ENCODE data around the gene SNX14.

The SNX14 gene

DNA sequence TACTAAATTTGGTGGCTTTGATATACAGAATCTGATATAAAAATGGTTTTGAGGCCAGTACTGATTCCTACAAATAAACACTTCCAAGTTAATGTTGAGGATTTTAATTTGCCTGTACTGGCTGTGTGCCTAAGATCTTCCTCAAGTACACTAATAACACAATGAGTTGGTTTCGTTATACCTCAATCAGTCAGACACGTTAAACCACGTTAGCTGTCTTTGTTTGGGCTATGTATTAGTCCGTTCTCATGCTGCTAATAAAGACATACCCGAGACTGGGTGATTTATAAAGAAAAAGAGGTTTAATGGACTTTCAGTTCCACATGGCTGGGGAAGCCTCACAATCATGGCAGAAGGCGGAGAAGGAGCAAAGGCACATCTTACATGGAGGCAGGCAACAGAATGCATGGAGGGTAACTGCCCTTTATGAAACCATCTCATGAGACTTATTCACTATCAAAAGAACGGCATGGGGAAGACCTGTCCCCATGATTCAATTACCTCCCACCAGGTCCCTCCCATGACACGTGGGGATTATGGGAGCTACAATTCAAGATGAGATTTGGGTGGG, 97.6 kb downstream of the SNX14 start:
- no peak for DNase-seq

DNA sequence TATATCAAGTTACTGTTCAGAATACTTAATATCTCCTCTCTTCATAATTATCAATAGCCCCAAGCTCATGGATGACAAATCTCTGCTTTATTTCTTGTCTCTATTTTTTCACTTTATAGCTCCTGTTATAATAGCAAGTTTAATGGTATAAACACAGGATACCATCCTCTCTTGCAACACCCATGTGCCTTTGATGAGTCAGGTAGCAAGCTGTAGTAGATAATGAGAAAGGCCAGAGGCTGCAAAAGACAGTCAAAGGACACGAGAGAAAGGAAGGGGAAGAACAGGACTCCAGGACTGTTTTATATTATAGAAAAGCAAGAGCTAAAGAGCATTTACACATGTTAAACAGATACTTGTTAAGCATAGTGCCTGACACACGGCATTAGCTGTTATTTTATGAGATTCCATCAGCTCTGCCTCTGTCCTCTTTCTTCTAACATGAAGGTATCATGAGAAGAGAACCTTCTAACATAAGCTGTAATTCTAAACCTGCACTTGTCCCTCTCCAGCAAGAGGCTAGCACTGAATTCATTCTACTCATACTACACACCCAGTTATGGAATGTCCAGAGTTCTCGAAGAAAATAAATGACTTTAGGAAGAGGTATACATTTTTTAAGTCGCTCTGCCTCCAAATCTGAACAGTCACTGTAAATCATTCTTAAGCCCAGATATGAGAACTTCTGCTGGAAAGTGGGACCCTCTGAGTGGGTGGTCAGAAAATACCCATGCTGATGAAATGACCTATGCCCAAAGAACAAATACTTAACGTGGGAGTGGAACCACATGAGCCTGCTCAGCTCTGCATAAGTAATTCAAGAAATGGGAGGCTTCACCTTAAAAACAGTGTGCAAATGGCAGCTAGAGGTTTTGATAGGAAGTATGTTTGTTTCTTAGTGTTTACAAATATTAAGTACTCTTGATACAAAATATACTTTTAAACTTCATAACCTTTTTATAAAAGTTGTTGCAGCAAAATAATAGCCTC, 98.8 kb downstream of the SNX14 start:
- DNase-seq: no peak

GRCh38 chr6:85493389-85493788, 100.3 kb downstream of the SNX14 start:
- DNase-seq: no peak

- no peak for DNase-seq
Observed at GRCh38 chr6:85490516-85491248, 103.0 kb downstream of the SNX14 start.

GRCh38 chr6:85484948-85485347, 108.7 kb downstream of the SNX14 start:
- DNase-seq: peak; percentile 25 to 80

DNA sequence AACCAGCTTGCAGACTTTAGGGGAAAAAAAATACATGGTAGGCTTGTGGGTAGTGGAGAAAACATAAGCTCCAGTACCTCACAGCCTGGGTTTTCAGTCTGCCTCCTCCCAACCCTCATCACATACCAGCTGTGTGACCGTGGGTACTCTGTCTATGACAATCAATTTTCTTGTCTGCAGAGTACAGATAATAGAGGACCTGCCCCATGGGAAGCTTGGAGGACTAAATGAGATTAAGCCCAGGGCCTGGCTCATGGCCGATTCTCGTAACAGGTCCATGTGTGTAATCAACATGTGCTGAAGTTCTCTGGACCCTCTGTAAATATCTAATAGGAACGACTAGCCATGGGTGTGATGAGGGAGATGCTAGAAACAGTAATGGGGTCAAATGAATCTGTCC, 109.8 kb downstream of the SNX14 start:
- DNase-seq: no peak

DNA sequence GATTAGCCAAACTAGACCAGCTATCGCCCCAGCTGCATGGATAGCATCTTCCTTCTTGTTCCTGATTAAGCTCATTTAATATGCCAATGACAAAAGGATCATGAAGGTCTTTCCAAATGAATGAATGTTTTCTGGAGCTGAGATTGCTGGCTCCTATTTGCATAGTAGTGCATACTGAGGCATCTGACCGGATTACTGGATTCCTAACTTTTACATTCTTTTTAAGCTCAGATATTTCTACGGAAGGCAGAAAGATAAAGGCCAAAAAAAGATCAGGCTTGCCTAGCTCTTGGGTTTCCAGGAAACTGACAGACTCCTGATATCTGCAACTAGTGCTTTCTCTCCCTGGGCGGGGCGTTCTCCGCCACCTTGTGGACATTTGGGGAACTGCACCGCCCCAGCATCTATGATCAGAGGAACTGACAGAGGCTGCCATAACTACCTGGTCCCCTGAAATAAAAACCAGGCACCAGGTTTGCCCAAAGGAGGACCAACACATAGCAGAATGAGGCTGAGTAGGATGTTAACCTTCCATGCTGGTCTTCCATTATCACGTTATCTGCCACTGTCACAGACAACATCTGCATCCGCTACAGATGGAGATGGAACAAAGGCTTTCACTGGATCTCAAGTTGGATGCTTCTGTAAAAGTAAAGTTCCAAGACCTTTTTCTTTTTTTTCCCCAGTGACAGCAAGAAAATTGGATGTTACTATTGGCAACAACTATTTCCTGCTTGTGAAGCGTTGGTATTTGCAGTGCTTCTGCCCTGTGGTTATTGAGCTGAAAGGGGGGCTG, 110.6 kb downstream of the SNX14 start:
- peak; percentile 4 to 55 for DNase-seq

GRCh38 chr6:85482206-85482904, 111.3 kb downstream of the SNX14 start:
- DNase-seq: no peak

DNA sequence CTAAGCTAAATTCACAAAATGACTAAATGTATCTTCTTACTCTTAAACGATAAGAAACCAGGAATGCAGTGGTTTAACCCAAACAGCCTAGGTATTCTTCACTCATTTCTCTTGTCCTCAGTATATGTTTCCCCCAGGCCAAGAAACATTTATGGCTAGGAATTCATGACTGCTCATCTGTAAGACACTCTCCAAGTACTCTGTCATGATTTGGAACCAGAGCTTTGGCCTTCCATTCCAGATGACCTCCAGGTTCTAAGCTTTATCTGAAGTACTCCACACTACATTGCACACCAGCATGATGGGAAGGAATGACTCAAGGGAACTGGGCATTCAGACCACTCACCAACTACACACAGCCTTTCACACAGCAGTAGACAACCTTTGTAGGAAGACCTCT, 114.5 kb downstream of the SNX14 start:
- no peak for DNase-seq

DNA sequence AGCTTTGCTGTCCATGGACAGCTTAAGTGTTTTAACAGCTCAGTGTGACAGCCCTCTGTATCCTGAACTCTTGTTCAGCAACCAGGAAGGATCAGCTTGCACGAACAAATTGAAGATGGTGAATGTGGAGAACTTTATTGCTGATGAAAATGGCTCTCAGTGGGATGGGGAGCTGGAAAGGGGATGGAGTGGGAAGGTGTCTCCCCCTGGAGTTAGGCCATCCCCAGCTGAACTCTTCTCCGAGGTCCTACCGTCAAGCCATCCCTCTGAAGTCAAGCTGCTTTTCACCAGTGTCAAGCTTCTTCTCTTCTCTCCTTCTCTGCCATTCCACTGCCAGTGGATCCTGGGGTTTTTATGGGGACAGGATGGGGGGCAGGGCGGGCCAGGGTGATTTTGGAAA, 117.1 kb downstream of the SNX14 start:
- no peak for DNase-seq

- no peak for DNase-seq
Observed at GRCh38 chr6:85473748-85474147, 119.9 kb downstream of the SNX14 start.

DNA sequence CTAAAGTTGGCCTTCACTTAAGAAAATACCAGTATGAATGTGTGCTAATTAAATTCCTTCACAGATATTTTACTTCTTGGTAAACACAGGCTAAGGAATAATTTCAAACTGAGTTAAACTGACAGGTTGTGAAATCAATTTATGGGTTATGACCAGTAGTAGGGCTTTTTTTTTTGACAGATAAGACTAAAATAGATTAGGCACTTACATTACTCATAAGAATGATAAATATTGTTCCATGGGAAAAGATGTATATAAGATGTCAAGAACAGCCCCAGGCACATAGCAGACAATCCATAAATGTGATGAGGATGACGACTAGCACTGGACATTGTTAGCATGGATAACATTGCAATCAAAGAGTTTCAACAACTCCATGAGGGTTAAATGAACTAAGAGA, 120.9 kb downstream of the SNX14 start:
- no peak for DNase-seq

- no peak for DNase-seq
Observed at GRCh38 chr6:85470023-85470410, 123.6 kb downstream of the SNX14 start.

DNA sequence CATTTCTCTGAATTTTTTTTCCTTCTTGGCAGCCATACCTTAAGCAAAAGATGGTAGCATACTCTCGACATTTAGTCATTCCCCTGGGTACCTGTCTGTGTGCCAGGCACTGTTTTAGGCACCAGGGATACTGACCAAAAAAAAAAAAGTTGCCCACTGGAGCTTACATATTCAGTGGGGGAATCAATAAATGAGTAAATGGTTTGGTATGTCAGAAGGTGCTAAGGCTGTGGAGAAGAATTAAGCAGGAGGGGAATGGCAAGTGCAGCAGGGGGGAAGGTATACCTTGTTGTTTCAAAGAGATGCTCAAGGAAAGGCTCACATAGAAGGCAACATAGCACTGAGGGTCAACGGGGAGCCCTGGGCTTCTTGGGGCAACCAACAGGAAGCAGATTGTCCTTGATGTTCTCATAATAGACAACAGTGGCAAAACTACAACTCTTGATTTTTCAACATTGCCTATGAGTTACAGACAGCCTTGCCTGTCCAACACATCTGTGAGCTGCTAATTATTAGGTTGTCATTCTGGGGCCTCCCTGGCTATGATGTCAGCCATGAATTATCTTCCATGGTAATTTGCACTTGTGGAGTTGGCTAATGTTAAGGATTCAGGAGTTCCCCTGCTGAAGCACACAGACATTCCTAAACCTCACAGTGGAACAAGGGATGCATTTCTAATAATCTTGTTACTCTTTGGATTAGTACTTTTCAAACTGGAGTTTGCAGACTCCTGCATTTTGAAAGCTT, 124.2 kb downstream of the SNX14 start:
- DNase-seq: no peak

- no peak for DNase-seq
Observed at GRCh38 chr6:85468326-85468725, 125.3 kb downstream of the SNX14 start.

DNA sequence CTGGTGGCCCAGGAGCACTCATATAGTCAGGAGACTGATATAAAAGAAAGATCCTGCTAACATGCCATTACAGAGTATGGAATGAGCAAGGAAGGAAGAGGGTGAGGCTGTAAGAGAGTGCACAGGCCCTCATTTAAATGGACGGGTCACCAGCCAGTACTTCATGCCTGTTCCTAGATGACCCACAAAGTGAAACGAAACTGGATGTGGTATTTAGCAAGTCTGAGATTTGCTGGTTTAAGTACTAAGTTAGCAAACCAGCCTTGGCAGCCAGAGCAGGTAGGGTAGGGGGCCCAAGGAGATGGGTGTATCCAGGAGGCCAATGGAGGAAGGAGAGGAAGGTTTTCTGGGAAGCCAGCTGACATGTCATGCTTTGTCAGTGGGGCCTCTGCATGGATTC, 127.9 kb downstream of the SNX14 start:
- DNase-seq: no peak

GRCh38 chr6:85464722-85465150, 128.9 kb downstream of the SNX14 start:
- no peak for DNase-seq

GRCh38 chr6:85464260-85464644, 129.4 kb downstream of the SNX14 start:
- DNase-seq: no peak

- no peak for DNase-seq
Observed at GRCh38 chr6:85463621-85464259, 129.9 kb downstream of the SNX14 start.

GRCh38 chr6:85462673-85463072, 131.0 kb downstream of the SNX14 start:
- DNase-seq: no peak

DNA sequence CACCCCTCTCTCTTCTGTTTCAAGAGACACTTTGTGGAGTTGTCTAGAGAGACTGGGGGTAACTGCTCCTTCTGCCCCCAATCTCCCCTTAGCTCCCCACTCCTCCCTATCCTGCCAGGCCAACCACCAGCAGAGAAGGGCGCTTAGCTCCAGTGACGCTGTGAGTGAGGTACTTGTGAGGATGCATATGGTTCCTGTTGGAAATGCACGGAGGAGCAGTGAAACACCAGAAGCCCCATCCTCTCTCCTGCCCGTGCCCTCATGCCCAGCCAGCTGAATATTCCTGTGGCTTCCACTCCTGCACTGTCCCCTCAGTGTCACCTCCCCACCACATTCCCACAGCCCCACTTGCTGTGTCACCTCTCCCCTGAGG, 131.9 kb downstream of the SNX14 start:
- DNase-seq: no peak
